Jurkat, Clone E6-1 (cell line): ENCODE measurements around the gene DPEP1.

Source experiments
- DNase-seq: peaks from one replicate; pipeline ENCODE4 v3.0.0-alpha.2; 2011; ENCODE audit warnings: low read depth, low spot score
- H3K4me3 ChIP-seq: 2 replicates; pipeline ENCODE4 v1.5.1; 2011; ENCODE audit warnings: mild to moderate bottlenecking, low read length, control low read depth, moderate library complexity

The DPEP1 gene

DNA sequence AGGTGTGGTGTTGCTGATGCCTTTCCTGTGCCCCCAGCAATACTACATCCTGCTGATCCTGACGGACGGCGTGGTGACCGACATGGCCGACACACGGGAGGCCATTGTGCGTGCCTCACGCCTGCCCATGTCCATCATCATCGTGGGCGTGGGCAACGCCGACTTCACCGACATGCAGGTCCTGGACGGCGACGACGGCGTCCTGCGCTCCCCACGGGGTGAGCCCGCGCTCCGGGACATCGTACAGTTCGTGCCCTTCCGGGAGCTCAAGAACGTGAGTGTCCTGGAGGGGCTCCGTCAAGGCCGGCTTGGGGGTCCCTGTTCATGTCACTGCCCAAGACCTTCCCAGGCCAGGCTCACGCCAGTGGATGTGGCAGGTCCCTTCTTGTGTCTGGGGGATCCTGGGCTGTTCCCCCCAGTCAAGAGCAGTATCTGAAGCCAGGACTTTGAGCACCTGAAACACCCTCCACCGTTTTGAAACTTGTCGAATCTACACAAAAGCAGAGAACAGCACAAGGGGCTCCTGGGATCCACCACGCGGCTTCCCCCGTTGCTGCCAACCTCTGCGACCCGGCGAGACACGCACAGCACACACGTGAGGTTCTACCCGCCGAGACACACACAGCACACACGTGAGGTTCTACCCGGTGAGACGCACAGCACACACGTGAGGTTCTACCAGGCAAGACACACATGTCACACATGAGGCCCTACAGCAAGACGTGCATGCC, 17.9 kb upstream of the DPEP1 start:
- no peak for DNase-seq
- no peak overlapping the region for H3K4me3 ChIP-seq

- no peak overlapping the region for H3K4me3 ChIP-seq
- DNase-seq = no peak
These were observed 17.3 kb upstream of the DPEP1 start for GRCh38 chr16:89596061-89596689.

GRCh38 chr16:89596957-89597649, 16.3 kb upstream of the DPEP1 start:
- no peak overlapping the region for H3K4me3 ChIP-seq
- DNase-seq = no peak

- DNase-seq = no peak
- H3K4me3 ChIP-seq = no peak overlapping the region
These were observed 15.2 kb upstream of the DPEP1 start for GRCh38 chr16:89598199-89598598.

GRCh38 chr16:89599451-89599858, 14.0 kb upstream of the DPEP1 start:
- H3K4me3 ChIP-seq = no peak overlapping the region
- DNase-seq = no peak

- no peak overlapping the region for H3K4me3 ChIP-seq
- DNase-seq = no peak
These were observed 13.5 kb upstream of the DPEP1 start for GRCh38 chr16:89599902-89600301.

GRCh38 chr16:89600427-89600826, 13.0 kb upstream of the DPEP1 start:
- no peak for DNase-seq
- H3K4me3 ChIP-seq = no peak overlapping the region

- DNase-seq = no peak
- no peak overlapping the region for H3K4me3 ChIP-seq
These were observed 12.5 kb upstream of the DPEP1 start for GRCh38 chr16:89600956-89601355.

DNA sequence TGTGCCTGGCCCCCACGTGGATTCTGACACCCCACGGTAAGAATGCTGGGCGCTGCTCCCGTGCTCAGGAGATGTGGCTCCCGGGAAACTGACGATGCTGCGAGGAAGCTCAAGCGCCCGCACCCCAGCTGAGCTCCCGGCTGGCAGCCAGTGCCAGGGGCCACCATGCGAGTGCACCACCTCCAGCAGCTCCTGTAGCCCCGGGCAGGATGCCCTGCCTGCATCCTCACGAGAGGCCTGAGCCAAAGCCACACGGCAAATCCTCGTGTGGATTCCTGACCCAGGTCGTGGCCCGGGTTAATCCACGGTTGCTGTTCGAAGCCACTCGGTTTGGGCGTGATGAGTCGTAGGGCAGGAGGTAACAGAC, 11.6 kb upstream of the DPEP1 start:
- no peak for DNase-seq
- no peak overlapping the region for H3K4me3 ChIP-seq

DNA sequence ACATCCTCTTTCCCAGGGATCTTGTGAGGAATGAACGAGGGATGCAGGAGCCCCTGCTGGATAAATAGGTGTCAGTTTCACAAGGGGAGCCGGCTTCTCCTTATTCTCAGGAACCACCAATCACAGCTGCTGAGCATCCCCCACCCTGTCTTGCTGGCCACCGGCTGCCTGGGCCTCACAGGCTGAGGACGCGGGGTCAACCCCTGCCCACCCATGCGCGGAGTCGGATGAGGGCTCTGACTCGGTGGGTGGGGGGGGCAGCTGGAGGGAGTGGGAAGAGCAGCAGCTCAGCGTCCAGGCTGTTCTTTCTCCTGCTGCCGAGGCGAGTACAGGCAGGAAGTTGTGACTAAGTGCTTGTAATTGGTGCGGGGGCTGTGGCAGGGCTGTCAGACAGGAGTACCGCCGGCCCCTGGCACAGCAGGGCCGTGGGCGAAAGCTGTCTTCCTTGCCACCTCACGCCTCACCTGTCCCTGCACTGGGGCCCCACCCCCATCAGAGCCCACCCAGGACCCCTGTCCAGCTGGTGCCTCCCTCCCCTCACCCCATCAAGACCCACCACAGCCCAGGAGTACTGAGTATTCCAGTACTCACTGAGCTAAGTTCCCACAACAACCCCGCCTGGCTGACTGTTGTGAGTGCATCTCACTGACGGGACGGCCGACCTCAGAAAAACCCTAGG, 11.0 kb upstream of the DPEP1 start:
- H3K4me3 ChIP-seq = no peak overlapping the region

DNA sequence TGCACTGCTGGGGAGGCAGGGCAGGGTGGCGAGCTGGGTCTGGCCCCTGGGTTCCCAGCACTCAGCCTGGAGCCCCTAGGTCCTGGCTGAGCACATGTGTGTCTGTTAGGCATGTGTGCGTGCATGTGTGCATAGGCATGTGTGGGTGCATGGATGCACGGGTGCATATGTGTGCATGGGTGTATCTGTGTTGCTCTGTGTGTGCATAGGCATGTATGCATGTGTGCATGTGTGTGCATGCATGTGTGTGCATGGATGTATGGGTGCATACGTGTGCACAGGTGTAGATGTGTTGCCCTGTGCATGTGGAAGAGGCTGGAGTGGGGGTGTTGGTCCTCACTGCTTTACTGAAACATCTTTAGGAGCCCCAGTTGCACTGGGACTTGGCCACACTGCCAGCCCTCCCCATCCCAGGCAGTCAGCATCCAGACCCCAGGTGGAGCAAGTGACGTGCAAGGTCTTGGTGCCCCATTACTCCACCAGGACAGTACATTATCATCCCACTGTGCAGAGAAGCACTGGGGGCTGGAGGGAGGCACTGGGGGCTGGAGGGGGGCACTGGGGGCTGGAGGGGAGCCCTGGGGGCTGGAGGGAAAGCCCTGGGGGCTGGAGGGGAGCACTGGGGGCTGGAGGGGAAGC, 10.4 kb upstream of the DPEP1 start:
- DNase-seq = no peak
- H3K4me3 ChIP-seq = no peak overlapping the region

More for the DNA sequence above, 11.0 kb upstream of the DPEP1 start:
- no peak for DNase-seq

DNA sequence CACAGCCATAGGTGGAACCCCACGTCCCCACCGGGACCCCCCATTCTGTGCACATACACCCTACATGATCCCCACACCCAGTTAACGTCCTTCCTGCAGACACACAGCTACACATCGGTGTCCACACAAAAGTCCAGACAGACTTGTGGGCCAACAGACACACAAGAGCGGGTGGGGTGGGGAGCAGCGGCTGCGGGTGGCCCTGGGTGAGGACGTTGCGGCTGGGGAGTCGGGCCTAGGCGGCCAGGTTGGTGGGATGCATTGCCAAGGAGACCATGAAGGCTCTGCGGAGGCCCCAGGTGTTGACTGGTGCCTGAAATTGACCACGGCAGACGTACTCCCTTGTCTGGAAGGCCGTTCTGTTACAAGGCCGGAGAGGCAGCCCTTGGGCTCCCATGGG, 8.7 kb upstream of the DPEP1 start:
- H3K4me3 ChIP-seq = no peak overlapping the region
- DNase-seq = no peak

- H3K4me3 ChIP-seq = no peak overlapping the region
- DNase-seq = no peak
These were observed 8.1 kb upstream of the DPEP1 start for GRCh38 chr16:89605186-89605970.

DNA sequence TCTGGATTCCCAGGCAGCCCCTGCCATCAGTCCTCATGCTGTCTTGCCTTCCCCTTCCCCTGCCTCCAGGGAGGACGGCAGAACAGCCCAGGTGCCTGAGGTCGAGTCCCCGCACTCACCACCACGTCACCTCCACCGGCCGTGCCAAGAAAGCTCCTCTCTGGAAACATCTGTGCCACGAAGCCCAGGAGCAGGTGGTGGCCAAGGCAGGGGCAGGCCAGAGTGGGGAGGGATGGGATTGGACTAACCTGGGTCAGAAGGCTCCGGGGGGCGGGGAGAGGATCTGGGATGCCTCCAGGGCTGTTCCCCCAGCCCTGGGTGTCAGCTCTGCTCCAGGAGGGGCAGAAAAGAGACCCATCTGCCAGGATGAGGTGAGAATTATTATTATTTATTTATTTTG, 7.4 kb upstream of the DPEP1 start:
- no peak overlapping the region for H3K4me3 ChIP-seq
- DNase-seq = no peak

GRCh38 chr16:89607453-89607852, 6.0 kb upstream of the DPEP1 start:
- H3K4me3 ChIP-seq = peak overlapping the region; percentile 43
- peak; percentile 89 for DNase-seq

- peak overlapping the region; percentile 43 for H3K4me3 ChIP-seq
- no peak for DNase-seq
These were observed 5.3 kb upstream of the DPEP1 start for GRCh38 chr16:89607937-89608740.

DNA sequence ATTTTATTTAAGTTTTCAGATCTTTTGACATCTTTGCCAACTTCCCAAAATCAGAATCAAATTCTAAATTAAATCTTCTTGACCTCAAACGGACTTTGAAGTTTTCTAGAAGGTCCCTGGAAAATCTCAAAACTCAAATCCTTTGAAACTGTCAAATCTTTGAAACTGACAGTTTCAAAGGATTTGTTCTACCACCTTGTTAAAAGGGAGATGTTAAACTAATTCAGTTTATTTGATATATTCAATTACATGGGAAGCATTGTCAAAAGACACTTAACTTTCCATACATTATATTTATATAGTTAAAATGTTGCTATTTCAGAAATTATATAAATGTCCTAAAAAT, 3.4 kb upstream of the DPEP1 start:
- H3K4me3 ChIP-seq = no peak overlapping the region
- no peak for DNase-seq
